Skeletal muscle cell (primary cell): ENCODE measurements around the gene ZNF774.
"Not testable (repeated sequence)": the region's sequence is repeated elsewhere in the genome, so short reads cannot be mapped to it uniquely, and the experiment has no call there.

Source experiments
- DNase-seq: peaks from one replicate; pipeline ENCODE4 v3.0.0-alpha.2; 2010; ENCODE audit warnings: low read depth
- H3K4me3 ChIP-seq: 2 replicates; pipeline ENCODE4 v1.5.1; 2011; ENCODE audit warnings: low read depth, mild to moderate bottlenecking, control low read depth, low read length, moderate library complexity

ZNF774 gene

DNA sequence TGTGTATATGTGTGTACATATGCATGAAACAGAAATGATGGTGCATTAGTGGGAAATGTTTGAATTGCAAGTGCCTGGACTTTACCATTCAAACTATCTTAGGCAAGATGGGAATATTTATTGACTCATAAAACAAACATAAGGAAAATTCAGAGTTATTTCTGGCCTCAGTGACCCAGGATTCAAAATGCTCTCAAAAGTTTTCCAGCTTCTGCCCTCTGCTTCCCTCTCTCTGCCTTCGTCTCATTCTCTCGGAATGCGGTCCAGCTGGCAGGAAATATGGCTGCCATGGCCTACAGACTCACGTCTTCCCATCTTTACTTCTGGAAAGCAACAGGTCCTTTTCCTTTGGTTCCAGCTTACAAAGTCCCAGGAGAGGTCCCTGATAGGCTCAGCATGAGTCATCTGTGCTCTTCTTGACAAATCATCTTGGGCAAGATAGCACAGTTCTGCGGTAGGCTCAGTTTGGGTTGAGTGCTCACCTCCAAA is 8.7 kb upstream of the ZNF774 start:
- no peak overlapping the region for H3K4me3 ChIP-seq
- DNase-seq: no peak

GRCh38 chr15:90344662-90345061 is 7.4 kb upstream of the ZNF774 start:
- DNase-seq: no peak
- H3K4me3 ChIP-seq: no peak overlapping the region

GRCh38 chr15:90345857-90346256 is 6.2 kb upstream of the ZNF774 start:
- H3K4me3 ChIP-seq: no peak overlapping the region
- no peak for DNase-seq

GRCh38 chr15:90347431-90348065 is 4.5 kb upstream of the ZNF774 start:
- H3K4me3 ChIP-seq, DNase-seq: not testable (repeated sequence)

- H3K4me3 ChIP-seq: no peak overlapping the region
- no peak for DNase-seq
These were observed 3.6 kb upstream of the ZNF774 start for GRCh38 chr15:90348456-90348855.

GRCh38 chr15:90349072-90349471 is 3.0 kb upstream of the ZNF774 start:
- H3K4me3 ChIP-seq: no peak overlapping the region
- no peak for DNase-seq

DNA sequence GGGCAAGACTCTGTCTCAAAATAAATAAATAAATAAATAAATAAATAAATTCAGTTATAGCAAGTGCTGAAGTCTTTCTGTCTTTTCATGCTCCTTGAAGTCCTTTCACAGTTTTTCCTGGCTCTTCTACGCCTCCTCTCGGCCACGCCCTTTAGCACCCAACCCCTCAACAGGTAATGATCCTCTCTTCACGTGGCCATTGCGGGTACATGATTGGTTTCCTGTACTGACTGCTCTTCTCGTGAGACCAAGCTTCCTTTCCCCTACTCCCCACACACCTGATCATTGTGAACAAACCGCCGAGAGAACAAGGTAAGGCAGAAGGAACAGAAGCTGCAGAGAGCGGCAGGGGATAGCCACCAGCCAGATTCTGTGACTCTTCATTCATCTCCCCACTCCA is 2.3 kb upstream of the ZNF774 start:
- DNase-seq: no peak
- H3K4me3 ChIP-seq: no peak overlapping the region

DNA sequence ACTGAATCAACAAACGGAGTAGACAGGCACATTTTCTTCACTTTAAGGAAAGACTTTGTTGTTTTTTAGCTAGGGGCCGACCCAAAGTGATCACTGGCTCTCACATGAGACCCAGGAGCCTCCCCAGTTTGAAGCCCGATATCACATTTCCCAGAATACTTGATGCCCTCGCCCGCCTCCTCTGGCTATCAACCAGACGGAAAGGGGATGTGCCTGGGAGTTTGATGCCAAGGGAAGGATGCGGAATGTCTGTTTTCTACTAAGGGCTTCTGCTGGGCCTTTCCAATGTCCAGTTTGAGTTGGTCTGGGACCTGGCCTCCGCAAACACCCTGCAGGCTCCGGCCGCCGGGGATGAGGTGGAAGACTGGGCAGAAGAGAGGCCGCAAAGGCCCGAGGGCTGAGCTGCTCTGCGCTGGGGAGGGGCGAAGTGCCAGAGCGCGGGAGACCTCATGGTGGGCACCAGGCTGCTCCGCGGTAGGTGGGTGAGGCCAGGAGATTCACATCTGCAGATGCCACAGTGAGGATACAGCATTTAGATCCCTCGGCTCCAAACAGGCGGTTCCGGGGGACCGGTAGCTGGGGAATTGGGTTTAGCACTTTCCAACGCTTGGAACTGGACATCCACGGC is 491 bp upstream of the ZNF774 start:
- H3K4me3 ChIP-seq: peak overlapping the region; percentile 89
- no peak for DNase-seq

DNA sequence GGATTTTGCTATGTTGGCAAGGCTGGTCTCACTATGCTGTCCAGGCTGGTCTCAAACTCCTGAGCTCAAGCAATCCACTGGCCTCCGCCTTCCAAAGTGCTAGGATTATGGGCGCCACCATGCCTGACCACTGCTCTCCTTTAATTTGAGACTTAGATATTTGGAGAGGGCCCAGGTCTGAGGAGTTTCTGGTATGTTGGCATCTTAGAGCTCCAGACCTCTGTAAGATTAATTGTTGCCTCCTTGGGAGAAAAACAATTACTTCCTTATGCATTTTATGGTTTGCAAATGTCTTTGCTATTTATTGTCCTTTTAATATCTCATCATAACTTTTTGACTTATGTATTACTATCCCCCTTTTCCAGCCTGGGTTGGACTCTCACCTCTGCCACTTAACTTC is 2.9 kb downstream of the ZNF774 start:
- H3K4me3 ChIP-seq: no peak overlapping the region
- DNase-seq: no peak

DNA sequence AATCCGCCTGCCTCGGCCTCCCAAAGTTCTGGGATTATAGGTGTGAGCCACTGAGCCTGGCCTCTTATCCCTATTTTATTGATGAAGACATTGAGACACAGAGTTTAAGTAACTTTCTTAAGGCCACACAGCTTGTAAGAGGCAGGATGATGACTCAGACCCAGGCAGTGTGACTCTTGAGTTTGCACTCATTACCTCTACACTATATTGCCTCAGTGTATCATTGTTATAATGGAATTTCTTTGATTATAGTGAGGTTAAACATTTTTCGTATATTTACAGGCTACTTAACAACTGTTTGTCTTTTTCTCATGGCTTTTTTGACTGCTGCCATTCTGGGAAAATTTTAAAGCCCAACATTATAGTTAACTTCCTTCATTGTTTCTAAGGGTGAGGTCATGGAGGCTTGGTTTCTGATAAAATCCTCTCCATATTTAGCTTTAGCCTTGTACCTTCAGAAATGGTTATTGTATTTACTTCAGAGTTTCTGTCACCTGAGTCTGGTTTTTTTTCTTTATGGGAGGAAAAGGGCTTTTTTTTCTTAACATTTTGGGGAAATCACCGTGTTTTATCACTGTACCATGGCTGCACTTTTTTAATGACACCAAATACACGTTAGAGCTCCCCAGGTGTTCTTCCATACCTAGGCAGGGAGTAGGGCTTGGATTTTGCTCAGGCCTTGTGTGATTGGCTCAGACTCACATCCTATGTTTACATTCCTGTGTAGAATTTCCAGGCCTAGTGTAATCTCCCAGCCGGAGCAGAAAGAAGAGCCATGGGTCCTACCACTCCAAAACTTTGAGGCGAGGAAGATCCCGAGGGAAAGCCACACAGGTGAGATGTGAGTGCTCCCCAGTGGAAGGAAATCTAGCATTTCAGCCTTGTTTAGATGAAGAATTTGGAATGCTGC is 6.3 kb downstream of the ZNF774 start:
- no peak for DNase-seq
- H3K4me3 ChIP-seq: no peak overlapping the region

GRCh38 chr15:90360746-90361145 is 8.7 kb downstream of the ZNF774 start:
- no peak overlapping the region for H3K4me3 ChIP-seq
- no peak for DNase-seq

DNA sequence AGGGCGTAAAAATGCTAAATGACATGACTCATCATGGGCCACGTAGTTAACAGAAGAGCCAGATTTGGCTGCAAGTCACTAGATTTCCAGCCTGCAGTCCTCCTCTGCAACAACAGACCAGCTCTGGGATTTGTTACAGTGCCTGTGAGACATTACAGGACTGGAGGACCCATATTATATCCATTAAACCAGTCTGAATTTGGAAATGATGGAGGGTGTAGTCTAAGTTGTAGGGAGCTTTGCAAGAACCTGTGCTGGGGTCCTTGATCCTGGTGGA is 10.8 kb downstream of the ZNF774 start:
- peak; percentile 74 for DNase-seq
- no peak overlapping the region for H3K4me3 ChIP-seq

DNA sequence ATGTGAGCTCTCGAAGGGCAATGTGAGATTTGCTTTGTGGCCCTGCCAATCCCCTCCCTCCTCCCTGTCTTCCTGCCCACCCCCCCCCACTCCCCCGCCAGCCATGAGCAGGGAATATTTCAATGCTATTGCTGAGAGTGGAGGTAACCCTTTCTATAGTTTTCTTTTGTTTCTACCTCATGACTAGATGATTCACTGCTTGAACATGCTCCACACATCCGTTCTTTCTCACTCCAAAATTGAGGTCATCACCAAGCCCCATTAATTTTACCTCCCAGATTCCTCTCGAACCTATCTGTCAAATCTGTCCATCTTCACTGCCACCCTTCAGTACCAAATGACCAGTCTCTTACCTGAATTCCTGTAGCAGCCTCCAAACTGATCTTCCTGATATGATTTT is 12.2 kb downstream of the ZNF774 start:
- no peak overlapping the region for H3K4me3 ChIP-seq
- DNase-seq: no peak

DNA sequence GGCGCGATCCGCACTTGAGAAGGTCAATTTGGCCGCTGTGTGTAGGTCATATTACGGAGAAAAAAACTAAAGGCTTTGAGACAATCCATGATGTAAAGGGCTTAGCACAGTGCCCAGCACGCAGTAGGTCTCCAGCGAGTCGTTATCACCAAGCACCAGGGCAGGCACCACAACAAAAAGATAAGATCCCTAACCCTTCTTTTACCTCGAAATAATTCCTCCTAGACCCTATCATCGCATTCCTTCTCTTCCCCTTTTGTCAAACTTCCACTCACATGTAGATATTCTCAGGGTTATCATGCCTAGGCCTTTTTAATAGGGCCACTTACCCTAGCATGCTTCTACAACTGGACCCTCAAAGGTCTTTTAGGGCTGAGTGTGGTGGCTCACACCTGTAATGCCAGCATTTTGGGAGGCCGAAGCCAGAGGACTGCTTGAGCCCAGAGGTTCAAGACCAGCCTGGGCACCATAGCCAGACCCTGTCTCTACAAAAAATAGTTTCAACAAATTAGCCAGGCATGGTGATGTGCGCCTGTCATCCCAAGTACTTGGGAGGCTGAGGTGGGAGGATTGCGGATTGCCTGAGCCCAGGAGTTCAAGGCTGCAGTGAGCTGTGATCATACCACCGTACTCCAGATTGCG is 13.5 kb downstream of the ZNF774 start:
- H3K4me3 ChIP-seq: no peak overlapping the region
- DNase-seq: no peak

DNA sequence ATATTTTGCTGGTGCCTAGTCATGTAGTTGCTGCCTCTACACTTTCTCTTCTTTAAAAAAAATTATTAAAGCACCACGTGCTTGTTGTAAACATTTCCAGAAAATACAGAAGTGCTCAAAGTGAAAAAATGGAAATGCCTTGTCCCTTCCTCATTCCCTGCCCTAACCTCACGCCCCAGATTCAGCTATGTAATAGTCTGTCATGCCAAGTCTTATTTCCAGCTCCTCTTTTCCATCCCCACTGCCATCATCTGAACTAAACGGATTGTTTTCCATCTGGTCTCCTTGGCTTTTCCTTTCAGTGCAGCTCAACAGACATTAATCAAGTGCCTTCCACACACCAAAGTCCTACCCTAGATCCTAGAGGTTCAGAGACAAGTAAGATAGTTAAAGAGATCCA is 15.5 kb downstream of the ZNF774 start:
- H3K4me3 ChIP-seq: no peak overlapping the region
- DNase-seq: no peak

DNA sequence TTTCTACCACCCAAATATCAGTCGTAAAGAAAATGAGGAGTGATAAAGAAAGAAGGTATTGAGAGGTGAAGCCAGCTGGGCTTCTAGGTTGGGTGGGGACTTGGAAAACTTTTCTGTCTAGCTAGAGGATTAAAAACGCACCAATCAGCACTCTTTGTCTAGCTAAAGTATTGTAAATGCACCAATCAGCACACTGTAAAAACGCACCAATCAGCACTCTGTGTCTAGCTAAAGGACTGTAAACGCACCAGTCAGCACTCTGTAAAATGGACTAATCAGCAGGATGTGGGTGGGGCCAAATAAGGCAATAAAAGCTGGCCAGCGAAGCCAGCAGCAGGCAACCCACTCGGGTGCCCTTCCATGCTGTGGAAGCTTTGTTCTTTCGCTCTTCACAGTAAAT is 23.0 kb downstream of the ZNF774 start:
- no peak overlapping the region for H3K4me3 ChIP-seq
- DNase-seq: no peak

- no peak overlapping the region for H3K4me3 ChIP-seq
- DNase-seq: no peak
These were observed 24.7 kb downstream of the ZNF774 start for GRCh38 chr15:90376789-90377188.

DNA sequence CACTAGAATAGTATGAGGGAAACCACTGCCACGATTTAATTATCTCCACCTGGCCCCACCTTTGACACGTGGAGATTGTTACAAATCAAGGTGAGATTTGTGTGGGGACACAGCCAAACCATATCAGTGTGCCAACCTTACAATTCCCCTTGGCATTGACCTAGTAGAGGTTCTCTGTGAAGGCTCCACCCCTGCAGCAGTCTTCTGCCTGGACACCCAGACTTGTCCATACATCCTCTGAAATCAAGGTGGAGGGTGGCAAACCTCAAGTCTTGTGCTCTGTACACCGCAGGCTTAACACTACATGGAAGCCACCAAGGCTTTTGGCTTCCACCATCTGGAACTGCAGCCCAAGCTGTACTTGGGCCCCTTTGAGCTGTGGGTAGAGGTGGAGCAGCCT is 27.2 kb downstream of the ZNF774 start:
- no peak for DNase-seq

GRCh38 chr15:90381515-90381914 is 29.4 kb downstream of the ZNF774 start:
- DNase-seq: no peak
- no peak overlapping the region for H3K4me3 ChIP-seq

More for the DNA sequence above, 27.2 kb downstream of the ZNF774 start:
- H3K4me3 ChIP-seq: no peak overlapping the region

DNA sequence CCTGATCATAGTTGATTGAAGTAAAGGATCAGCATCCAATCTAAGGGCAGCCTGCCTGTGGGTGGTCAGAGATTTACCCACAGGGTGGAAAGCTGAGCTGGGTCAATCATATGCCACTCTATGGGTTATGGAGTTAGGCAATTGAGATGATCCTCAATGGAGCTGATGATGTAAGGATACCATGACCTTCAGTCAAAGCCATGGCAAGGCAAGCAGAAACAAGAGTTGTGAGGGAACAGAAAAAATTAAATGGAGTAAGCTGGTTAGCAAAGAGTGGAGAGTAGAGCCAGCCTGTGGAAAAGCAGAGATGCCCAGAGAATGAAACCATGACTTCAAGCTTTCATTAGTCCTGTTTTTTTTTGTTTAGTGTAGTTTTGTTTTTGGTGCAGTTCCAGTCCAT is 30.2 kb downstream of the ZNF774 start:
- no peak overlapping the region for H3K4me3 ChIP-seq
- DNase-seq: no peak
